ENCODE measurements around the gene KCNQ5.

KCNQ5 gene

DNA sequence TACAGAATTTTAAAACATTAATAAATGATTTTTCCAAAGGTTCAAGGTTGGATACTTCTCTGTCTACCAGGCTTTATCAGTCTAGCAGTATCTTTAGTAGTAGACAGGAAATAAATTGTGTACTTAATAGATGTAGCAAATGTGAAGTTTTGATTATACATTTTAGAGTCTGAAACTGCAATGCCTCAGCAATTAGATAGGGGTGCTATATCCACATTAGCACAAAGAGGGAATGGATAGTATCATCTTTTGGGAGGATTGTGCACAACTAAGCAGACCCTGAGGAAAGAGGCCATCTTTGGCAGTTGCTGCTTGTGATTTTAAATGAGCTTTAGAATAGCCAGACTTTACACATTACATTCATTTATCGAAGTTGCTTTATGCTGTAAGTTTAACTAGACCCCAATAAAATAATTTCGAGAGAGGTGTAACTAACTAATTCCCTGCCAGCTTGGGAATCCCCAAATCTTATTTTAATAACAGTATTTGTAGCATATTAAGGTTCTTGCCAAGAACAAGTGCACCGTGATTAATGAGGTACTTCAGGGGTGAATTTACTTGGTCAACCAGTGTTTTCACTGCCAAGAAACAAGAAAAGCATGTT is 2.8 kb downstream of the KCNQ5 start:
- no peak overlapping the region; the same call in 1 of the 2 replicates for H3K4me3 ChIP-seq (ENCODE audit: low read length)
- no peak for TF ChIP-seq ZNF274 (IDR thresholded peaks at IDR 0.05; ENCODE audit: low read depth, low read length)

DNA sequence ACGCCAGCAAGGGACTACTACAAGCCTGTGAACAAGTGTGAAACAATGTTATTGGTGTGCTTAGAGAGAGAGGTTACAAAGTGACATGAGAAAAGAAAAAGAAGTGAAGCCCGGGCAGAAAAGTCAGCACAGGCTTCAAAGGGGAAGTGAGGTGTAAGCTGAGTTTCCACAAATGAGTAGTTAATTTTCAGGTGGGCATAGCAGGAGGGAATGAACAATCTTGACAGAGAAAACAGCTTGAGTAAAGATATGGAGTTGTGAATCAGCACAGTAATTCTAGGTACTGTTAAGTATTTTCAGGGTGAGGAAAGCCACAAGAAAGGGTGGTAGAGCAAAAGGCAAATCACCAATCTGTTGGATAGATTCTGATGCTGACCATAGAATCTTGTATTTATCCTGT is 4.3 kb downstream of the KCNQ5 start:
- no peak overlapping the region for H3K4me3 ChIP-seq (ENCODE audit: low read length)
- no peak for TF ChIP-seq ZNF274 (IDR thresholded peaks at IDR 0.05; ENCODE audit: low read depth, low read length)

- no peak overlapping the region for H3K4me3 ChIP-seq (ENCODE audit: low read length)
- no peak for TF ChIP-seq ZNF274 (IDR thresholded peaks at IDR 0.05; ENCODE audit: low read depth, low read length)
Measured at GRCh38 chr6:72627539-72627938, 5.7 kb downstream of the KCNQ5 start.

DNA sequence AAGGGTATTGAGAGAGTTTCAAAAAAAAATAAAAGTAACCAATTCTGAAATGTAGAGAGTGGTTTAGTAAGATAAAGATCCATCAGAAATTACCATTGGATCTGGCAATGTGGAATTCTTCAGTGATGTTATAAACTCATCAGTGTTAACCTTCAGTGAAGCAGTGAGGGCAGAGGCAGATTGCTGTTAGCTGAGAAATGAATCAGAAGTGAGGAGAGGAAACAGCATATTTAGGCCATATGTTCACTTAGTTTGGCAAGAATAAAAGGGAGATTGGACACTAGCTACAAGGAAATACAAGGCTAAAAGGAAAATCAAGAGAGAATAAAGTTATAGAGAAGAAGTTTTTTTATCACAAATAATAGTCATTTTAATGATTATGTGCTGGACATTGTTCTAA is 9.6 kb downstream of the KCNQ5 start:
- no peak for TF ChIP-seq ZNF274 (IDR thresholded peaks at IDR 0.05; ENCODE audit: low read depth, low read length)
- H3K4me3 ChIP-seq (ENCODE audit: low read length), result no peak overlapping the region

DNA sequence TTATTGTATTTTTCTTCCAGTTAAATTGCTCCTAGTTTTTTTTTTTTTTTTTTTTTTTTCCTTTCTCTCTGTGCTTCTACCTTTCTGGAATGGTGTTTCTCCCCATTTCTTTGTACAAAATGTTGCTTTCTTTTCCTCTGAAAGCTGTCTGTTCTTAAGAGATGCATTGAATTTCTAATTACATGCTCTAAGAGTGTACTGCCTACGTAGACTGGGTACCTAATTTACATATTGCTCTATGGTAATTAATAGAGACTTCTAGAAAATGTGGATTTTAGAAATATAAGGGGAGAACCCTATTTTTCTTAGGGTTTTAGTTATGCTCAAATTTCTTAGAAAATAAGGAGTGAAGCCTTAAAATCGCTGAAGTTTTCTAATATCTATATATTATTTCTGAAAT is 13.8 kb downstream of the KCNQ5 start:
- H3K4me3 ChIP-seq (ENCODE audit: low read length), result no peak overlapping the region; the same call in 1 of the 2 replicates
- TF ChIP-seq ZNF274 (IDR thresholded peaks at IDR 0.05; ENCODE audit: low read depth, low read length), result no peak

- no peak overlapping the region for H3K4me3 ChIP-seq (ENCODE audit: low read length)
- no peak for TF ChIP-seq ZNF274 (IDR thresholded peaks at IDR 0.05; ENCODE audit: low read depth, low read length)
Measured at GRCh38 chr6:72636215-72636614, 14.4 kb downstream of the KCNQ5 start.

DNA sequence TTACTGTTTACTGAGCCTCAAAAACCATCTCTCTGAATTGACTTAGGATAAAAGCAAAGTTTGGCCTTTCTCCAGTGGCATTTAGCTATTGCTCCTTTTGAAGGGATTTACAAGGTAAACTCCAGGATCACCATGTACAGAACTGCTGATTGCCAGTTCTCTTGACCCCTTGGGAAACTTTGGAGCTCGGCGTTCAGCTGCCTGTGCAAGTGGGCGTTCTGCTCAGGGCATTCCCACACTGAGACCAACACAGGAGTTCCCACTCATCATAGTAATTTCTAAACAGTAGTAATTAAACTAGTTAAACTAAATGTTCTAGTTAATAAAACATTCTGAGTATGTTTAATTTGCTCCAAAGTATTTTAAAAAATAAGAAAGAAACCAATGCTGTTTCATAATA is 14.9 kb downstream of the KCNQ5 start:
- H3K4me3 ChIP-seq (ENCODE audit: low read length), result no peak overlapping the region; the same call in 1 of the 2 replicates
- no peak for TF ChIP-seq ZNF274 (IDR thresholded peaks at IDR 0.05; ENCODE audit: low read depth, low read length)

GRCh38 chr6:72639920-72640614 is 18.2 kb downstream of the KCNQ5 start:
- no peak for TF ChIP-seq ZNF274 (IDR thresholded peaks at IDR 0.05; ENCODE audit: low read depth, low read length)
- no peak overlapping the region for H3K4me3 ChIP-seq (ENCODE audit: low read length)

DNA sequence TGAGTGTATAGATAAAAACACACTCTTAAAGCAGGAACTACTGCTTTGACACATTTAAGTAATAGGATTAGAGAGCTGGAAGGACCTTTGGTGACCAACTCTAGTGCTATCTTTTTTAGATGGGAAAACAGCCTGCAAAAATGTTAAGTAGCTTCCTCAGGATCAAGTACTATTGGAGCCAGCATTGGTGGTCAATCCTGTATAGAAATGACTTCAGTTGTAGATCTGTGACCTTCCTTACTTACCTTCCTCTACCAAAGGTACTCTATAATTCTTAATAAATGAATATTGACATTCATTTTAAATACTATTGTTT is 18.7 kb downstream of the KCNQ5 start:
- no peak for TF ChIP-seq ZNF274 (IDR thresholded peaks at IDR 0.05; ENCODE audit: low read depth, low read length)

GRCh38 chr6:72642435-72642834 is 20.6 kb downstream of the KCNQ5 start:
- no peak for TF ChIP-seq ZNF274 (IDR thresholded peaks at IDR 0.05; ENCODE audit: low read depth, low read length)
- H3K4me3 ChIP-seq (ENCODE audit: low read length), result no peak overlapping the region

More for the DNA sequence above, 18.7 kb downstream of the KCNQ5 start:
- no peak overlapping the region for H3K4me3 ChIP-seq (ENCODE audit: low read length)

GRCh38 chr6:72643214-72643613 is 21.4 kb downstream of the KCNQ5 start:
- no peak overlapping the region for H3K4me3 ChIP-seq (ENCODE audit: low read length)
- TF ChIP-seq ZNF274 (IDR thresholded peaks at IDR 0.05; ENCODE audit: low read depth, low read length), result no peak

DNA sequence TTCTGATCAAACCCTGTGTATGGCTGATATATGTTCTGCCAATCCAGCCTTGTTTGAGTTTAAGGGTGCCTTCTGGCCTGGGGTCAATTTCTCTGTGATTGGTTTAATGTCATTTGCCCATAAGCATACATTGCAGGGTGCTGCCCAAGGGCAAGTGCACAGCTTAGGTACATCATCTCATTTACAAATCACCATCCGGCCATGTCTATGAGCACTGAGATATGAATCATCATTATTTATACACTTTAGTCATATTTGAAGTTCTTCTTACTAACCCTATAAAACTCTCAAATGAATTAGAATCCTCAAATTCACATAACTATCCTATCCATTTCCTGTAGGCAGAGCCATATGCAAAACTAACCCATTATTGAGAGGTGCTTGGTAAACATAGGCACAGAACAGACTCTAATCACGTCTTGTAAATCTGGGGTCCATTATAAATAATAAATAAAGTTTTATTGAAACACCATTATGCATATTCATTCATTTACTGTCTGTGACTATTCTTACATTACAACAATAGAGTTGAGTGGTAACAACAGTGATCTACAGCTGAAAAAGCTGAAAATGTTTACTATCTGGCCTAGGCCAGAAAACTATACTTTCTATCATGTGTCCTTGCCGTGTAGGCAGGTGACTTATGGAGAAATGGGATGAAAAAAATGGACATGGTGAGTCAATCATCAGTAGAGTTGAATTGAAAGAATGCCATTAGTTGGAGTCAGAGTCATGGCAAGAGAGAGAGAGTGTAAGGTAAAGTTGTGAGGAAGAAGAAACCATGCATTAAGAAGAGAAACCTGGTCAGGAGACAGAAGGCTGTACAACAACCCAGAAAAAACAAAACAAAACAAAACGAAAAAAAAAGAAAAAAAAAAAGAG is 25.0 kb downstream of the KCNQ5 start:
- no peak overlapping the region for H3K4me3 ChIP-seq (ENCODE audit: low read length)
- no peak for TF ChIP-seq ZNF274 (IDR thresholded peaks at IDR 0.05; ENCODE audit: low read depth, low read length)

- H3K4me3 ChIP-seq (ENCODE audit: low read length), result no peak overlapping the region
- TF ChIP-seq ZNF274 (IDR thresholded peaks at IDR 0.05; ENCODE audit: low read depth, low read length), result no peak
Measured at GRCh38 chr6:72647489-72647888, 25.6 kb downstream of the KCNQ5 start.

DNA sequence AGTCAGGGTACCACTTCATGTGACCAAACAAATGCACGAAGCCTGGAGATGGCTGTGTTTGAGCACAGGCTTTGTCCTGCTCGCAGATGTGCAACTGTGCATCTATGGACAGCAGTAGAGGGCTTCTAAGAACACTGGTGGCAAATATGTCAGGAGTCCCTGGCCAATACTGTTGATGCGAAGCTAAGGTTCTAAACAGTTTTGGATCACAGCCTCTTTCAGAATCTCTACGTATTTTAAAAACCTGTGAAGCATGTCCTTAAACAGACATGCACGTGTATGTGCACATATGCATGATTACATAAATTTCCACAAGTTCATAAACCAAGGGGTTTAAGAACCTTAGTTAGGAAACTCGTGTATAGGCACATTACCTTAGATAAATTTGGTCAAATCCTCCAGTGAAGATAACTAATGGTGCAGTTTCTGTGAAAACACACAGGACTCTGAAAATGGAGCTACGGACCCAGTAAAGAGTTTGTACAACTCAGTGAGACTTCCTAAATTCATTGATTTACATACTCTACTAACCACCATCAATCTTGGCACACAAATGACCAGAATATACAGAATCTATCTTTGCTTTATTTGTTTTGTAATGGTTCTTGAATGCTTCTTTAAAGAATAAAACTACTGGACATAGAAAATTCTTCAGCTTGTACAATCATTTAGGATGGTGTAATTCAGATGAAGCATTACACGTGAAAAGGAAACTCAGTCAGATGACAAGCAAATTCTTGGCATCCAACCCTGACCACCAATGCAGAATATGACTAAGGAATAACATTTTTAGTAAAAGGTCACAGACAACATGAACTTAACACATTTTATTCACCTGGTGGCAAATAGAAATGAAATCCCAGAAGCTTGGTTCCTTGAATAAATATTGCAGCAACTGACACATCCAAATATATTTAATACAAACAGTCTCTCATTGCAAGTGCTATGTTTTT is 27.4 kb downstream of the KCNQ5 start:
- TF ChIP-seq ZNF274 (IDR thresholded peaks at IDR 0.05; ENCODE audit: low read depth, low read length), result no peak
- peak overlapping the region; percentile 56; the same call in 1 of the 2 replicates for H3K4me3 ChIP-seq (ENCODE audit: low read length)
